Ishikawa (cell line): ENCODE results near the gene PCMT1.

Source experiments
- CREB1 ChIP-seq: IDR thresholded peaks from 2 replicates; pipeline ENCODE4 v1.6.1; 2012; ENCODE audit warnings: low read depth
- EP300 ChIP-seq: IDR thresholded peaks from 2 replicates; pipeline ENCODE4 v1.6.1; 2012; ENCODE audit warnings: borderline replicate concordance
- MAX ChIP-seq: IDR thresholded peaks from 2 replicates; pipeline ENCODE4 v1.6.1; 2012
- TAF1 ChIP-seq: IDR thresholded peaks from 2 replicates; pipeline ENCODE4 v1.6.1; 2012; ENCODE audit warnings: low read depth, mild to moderate bottlenecking
- YY1 ChIP-seq: IDR thresholded peaks from 2 replicates; pipeline ENCODE4 v1.6.1; 2012; ENCODE audit warnings: low read depth

GRCh38 chr6:149815788-149816187 lies 66.2 kb downstream of the PCMT1 start:
- TF ChIP-seq EP300 (no peak), YY1 (no peak), CREB1 (no peak), MAX (no peak), TAF1 (no peak)
